HG02970 (cell line): ENCODE measurements around the gene RPUSD1.
"Not testable (repeated sequence)": the region's sequence is repeated elsewhere in the genome, so short reads cannot be mapped to it uniquely, and the experiment has no call there.

Experiments
- ATAC-seq: cut with Tn5 transposase; IDR thresholded peaks from one replicate; pipeline ENCODE4 v1.9.1; 2021; ENCODE audit warnings: mild to moderate bottlenecking, moderate library complexity, moderate number of reproducible peaks; ENCODE audit not compliant: unreplicated experiment, low FRiP score

The RPUSD1 gene

DNA sequence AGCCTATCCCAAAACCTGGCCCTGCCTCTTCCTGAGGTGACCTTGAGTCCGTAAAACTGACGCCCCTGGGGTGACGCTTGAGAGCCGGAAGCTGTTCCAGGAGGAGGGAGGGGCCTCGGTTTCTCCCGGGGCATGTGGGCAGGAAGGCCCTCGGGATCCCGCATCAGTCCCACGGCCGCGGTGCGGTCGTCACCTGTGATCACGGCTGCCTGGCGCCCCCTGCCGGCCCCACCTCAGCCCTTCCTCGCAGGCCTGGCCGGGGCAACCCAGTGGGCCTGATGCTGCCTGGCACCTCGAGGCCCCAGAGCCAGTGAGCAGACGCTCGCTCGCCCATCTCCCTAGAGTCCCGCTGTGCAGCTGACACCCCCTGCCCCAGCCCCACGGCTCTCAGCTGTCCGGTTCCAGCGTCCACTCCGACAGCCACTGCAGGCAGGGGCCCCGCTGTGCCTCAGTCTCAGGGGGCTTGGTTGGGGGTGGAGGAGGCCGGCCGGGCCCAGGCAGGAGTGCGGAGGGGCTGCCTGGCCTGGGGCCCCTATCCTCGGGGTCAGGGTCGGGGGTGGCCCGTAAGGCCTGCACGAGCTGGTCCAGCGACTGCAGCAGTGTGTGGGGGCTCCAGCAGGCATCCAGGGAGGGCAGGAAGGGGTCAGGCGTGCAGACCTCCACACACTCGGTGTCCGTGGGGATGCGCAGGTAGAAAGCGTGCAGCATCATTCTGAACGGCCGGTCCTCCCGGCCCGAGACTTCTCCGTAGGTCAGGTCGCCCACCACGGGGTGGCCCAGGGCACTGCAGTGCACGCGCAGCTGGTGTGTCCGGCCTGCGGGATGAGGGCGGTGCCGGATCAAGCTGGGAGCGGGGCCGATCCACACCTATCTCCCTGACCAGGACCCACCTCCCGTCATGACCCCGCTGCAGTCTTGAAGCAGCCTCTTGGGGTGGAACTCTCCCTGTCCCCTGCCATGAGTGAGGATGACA lies 2.3 kb downstream of the RPUSD1 start:
- ATAC-seq = no peak

- ATAC-seq = no peak
These were observed 3.8 kb downstream of the RPUSD1 start for GRCh38 chr16:784431-784830.

- no peak for ATAC-seq
These were observed 4.6 kb downstream of the RPUSD1 start for GRCh38 chr16:783404-784161.

DNA sequence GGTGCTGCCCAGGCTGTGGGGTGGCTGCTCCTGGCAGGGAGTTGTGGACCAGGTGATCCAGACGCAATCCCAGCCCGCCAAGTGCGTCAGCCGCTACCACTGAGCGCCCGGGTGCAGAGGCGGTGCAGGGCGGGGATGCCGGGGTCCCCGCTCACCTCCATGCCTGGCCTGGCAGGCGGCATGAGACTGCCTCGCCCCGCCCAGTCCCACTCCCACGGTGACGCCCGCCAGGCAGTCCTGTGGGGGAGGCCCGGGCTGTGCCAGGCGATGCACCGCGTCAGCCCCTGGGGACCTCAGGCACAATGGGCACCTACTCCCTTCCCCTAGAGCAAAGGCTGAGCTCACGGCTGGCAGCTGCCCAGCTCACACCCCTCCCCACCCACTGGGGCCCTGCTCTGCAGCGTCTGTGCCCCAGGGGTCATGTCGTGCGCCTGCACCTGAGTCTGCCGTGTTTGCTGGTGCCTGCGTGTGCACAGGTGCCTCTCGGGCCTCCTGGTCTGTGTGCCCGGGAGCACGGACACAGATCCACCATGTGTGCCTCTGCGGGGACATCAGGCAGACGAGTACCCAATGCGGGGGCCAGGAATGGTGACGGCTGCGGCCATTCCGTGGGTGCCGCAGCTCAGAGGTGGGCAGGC lies 5.3 kb downstream of the RPUSD1 start:
- no peak for ATAC-seq

GRCh38 chr16:782258-782657 lies 5.9 kb downstream of the RPUSD1 start:
- ATAC-seq = no peak

DNA sequence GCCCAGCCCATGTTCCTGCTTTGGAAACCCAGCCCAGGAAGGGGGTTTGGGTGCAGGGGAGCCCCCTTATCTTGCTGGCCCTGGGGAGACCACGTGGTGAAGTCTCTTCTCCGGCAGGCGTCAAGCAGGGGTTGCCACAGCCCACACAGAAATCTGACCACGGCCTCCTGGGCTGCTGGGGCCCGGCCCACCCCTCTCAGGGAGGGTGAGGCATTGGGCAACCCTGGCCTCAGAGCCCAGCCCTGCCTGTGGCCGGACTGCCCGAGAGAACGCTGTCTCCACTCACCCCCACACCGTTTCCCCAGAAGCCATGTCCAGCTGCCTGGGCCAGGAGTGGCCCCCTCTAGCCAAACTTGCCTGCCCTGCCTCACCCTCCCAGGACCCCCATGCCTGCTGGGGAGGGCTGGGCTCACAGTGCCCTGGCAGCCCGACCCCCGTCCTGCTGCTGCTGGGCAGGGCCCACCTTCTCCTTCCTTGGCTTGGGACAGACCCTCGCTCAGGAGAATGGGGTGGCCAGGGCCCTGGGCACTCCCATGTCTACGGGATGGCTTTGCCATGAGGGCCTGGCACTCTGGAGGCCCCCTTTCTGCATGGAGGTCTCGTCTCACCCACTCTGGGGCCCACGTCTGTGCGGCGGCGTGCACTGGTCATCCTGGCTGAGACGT lies 6.7 kb downstream of the RPUSD1 start:
- ATAC-seq = no peak

DNA sequence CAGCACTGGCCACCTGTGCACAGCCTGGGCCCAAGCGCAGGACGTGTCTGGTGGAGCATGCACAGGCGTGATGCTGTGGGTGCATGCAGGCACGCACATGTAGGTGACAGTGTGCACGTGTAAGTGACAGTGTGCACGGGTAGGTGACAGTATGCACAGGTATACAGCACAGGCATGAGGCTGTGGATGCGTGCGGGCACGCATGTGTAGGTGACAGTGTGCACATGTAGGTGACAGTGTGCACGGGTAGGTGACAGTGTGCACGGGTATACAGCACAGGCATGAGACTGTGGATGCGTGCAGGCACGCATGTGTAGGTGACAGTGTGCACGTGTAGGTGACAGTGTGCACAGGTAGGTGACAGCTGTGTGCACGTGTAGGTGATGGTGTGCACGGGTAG lies 7.9 kb downstream of the RPUSD1 start:
- ATAC-seq = no peak

- ATAC-seq = no peak
These were observed 8.6 kb downstream of the RPUSD1 start for GRCh38 chr16:779561-779960.

- no peak for ATAC-seq
These were observed 9.2 kb downstream of the RPUSD1 start for GRCh38 chr16:778909-779527.

DNA sequence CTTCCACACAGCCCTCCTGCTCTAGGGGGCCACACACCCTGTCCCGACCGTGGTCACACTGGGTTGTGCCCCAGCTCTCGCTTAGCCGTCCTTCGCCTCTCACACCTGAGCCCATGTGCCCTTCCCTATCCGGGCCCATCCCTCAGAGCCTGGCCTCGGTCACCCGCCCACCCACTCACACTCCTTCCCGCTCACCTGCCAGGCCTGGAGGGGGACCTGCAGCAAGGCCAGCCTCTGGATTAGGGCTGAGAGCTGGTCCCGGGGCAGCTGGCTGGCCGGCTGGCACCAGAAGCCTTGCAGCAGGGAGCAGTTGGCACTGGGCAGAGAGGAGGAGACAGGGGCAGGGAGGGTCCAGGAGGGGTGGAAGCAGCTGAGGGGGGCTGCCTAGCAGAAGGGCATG lies 9.7 kb downstream of the RPUSD1 start:
- no peak for ATAC-seq

DNA sequence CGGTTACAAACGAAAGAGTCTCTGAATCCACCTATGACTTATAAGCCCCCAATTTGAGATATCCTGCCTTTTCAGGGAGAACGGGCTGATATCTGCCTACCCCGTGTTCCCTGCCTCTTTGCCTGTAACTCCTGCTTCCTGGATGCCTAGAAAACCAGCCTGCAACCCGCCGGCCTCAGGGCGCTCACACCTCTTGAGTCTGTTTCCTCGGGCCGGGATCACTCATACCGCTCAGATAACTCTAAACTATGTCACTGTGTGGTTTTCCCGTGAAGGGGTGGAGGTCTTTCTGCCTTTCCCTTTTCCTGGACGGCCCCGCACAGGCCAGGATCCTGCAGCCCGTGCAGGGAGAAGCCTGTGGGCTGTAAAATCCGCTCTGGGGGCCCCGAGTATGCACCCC lies 10.4 kb downstream of the RPUSD1 start:
- no peak for ATAC-seq

DNA sequence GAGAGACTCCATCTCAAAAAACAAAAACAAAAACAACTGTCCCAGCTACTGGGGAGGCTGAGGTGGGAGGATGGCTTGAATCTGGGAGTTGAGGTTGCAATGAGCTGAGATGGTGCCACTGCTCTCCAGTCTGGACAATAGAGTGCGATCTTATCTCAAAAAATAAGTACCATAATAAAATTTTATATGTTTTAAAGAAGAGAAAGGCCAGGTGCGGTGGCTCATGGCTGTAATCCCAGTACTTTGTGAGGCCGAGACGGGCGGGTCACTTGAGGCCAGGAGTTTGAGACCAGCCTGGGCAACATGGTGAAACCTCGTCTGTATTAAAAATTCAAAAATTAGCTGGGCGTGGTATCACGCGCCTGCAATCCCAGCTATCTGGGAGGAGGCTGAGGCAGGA lies 11.4 kb downstream of the RPUSD1 start:
- ATAC-seq = no peak

DNA sequence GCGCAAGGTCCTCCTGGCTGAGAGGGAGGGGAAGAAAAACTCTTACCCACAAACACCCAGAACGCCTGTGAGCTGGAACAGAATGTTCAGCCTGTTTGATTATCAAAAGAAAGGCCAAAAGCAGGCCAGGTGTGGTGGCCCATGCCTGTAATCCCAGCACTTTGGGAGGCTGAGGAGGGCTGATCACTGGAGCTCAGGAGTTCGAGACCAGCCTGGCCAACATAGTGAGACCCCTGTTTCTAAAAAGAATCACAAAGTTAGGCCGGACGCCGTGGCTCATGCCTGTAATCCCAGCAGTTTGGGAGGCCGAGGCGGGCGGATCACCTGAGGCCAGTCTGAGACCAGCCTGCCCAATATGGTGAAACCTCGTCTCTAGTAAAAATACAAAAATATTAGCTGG lies 11.9 kb downstream of the RPUSD1 start:
- not testable (repeated sequence) for ATAC-seq

- ATAC-seq = no peak
These were observed 12.9 kb downstream of the RPUSD1 start for GRCh38 chr16:775236-775796.

- ATAC-seq = no peak
These were observed 13.8 kb downstream of the RPUSD1 start for GRCh38 chr16:774086-775001.

DNA sequence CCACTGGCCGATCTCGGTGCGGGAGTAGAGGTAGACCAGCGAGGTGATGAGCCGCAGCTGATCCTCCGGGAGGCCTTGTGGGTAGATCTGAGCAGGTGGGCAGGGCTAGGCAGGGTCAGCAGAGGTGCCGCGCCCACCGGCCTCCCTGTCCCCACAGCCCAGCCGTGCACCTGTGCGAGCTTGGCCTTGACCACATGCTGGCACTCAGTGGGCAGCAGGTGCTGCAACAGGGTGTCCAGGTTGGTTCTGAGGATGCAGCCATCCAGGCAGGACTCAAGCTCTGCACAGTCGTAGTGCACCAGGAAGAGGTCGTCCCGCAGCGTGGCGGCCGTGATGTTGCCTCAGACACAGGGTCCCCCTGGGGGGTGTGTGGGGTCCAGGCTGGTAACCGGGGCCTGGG lies 15.2 kb downstream of the RPUSD1 start:
- no peak for ATAC-seq

DNA sequence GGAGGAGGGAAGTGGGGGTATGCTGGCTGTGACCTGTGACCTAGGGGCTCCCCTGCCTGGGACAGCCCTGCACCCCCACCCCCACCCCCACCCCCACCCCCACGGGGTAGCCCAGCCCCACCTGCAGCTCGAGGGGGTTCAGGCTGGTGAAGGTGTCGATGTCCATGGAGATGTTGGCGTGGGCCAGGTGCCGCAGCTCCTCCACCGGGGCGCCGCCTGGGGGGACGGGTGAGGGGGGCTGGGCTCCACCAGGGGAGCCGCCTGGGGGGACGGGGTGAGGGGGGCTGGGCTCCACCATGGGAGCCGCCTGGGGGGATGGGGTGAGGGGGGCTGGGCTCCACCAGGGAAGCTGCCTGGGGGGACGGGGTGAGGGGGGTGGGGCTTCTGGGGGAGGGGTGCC lies 17.8 kb downstream of the RPUSD1 start:
- no peak for ATAC-seq

GRCh38 chr16:769934-770333 lies 18.2 kb downstream of the RPUSD1 start:
- no peak for ATAC-seq
